NCI-H524 (cell line): ENCODE measurements around the gene ORAI2.
"Not testable (repeated sequence)": the region's sequence is repeated elsewhere in the genome, so short reads cannot be mapped to it uniquely, and the experiment has no call there.

ENCODE experiments used
- DNase-seq, 2 experiments: peaks; one replicate each; lab custom pipeline; 2025; lab: John Stamatoyannopoulos, UW

Gene ORAI2

DNA sequence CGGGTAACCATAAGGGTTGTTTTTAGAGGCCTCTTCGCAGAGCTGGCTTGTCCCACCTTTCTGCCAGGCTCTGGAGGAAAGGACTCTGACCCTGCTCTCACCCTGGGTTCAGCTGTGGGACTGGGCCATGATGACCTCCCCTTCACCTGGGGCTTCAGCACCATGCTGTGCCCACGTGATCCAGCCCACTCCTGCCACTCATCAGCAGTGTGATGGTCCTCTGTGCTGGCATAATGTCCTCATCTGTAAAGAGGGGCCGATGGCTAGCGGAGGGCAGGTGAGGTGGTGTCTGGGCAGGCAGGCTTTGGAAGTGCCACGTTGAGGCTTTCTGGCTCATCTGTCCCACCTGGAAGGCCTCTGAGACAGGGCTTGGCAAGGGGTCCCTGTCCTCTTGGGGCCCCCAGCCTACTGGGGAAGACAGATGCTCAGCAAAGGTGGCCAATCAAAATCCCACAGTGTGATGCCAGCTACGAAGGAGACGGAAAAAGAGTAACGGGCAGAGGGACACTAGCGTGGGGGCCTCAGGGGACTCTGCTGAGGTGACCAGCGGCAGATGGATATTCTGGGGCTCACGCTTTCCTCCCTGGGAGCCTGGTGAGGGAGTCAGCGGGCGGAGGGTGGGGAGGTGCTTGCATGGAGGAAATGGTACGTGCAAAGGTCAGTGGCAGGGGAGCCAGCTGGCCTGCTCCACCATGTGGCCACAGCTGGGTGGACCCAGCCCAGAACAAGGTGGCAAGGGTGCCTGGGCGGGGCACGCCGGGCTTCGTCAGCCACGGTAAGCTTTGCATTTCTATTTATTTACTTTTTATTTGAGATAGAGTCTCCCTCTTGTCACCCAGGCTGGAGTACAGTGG lies 36.8 kb downstream of the ORAI2 start:
- no peak for DNase-seq

DNA sequence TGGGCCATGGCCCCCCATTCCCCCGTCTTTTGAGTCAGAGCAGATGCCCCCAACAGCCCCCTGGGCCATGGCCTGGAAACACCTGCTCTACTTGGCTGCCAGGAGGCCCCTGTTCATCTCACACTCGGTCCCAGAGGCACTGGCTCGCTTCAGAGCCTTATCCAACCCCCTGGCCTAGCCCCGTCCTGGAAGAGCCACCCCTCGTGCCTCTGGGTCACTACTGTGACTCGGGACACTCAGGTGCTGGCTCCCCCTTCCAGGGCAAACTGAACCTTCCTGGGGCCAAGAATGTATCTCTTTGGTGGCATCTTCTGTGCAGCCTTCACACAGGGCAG lies 38.4 kb downstream of the ORAI2 start:
- no peak for DNase-seq

- DNase-seq: no peak
Measured at GRCh38 chr7:102472126-102473041, 39.0 kb downstream of the ORAI2 start.

DNA sequence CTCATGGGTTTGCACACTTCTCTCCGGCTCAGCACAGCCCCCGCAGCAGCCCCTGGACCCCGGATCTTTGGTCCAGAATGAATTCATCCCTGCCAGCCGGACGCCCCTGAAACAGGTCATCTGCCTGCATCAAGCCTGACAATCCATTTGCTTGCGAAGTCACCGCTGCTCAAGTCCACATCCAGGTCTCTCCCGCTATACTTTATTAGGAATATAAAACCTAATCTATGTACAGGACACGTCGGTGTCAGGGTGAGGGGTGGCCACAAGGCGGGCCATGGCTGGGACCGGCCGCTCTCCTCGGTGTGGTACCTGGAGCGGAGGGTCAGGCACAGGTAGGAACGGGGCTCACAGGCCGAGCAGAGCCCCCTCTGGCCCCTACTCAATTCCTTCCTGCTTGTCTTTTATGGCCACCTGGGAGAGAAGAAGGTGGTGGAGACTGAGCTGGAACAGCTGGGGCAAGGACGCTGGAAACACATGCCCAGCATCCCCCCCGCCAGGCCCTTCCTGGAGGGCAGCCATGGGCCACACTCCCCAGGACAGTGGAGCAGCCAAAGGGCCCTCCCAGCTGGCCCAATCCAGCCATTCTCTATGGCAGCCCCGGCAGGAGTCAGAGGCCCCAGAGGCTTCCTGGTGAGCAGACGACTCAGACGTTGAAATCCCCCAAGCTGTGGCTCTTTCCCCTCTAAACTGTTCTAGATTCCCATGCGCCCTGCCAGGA lies 40.1 kb downstream of the ORAI2 start:
- no peak for DNase-seq

GRCh38 chr7:102474116-102474515 lies 40.7 kb downstream of the ORAI2 start:
- not testable (repeated sequence) for DNase-seq

GRCh38 chr7:102474736-102475435 lies 41.5 kb downstream of the ORAI2 start:
- DNase-seq: not testable (repeated sequence)

GRCh38 chr7:102478314-102479208 lies 45.2 kb downstream of the ORAI2 start, which contains the start of gene POLR2J:
POLR2J (minus strand) TSS chr7:102478922; CDS start chr7:102478860, 62 bp downstream.
- DNase-seq: not testable (repeated sequence)

DNA sequence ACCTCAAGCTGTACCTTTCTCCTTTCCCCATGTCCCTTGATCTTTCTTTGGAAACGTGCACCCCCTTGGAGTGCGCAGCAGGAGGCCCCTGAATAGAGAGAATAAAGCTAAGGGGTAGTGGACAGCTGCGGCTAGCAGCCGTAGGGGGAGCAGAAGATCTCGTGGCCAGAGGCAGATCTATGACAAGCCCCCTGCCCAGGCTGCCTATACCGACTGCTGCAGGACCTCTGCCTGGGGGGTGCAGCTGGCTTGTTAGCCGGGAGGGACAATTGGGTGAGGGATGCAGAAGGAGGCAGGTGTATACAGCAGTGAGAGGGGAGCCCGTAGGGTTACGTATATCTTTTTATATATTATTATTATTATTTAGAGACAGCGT lies 45.8 kb downstream of the ORAI2 start:
- DNase-seq: not testable (repeated sequence)

GRCh38 chr7:102479982-102480637 lies 46.7 kb downstream of the ORAI2 start:
- not testable (repeated sequence) for DNase-seq

GRCh38 chr7:102481962-102482361 lies 48.6 kb downstream of the ORAI2 start:
- not testable (repeated sequence) for DNase-seq

- DNase-seq: not testable (repeated sequence)
Measured at GRCh38 chr7:102484317-102484716, 50.9 kb downstream of the ORAI2 start.

- DNase-seq: not testable (repeated sequence)
Measured at GRCh38 chr7:102490529-102491075, 57.2 kb downstream of the ORAI2 start.

- DNase-seq: not testable (repeated sequence)
Measured at GRCh38 chr7:102493220-102493935, 60.0 kb downstream of the ORAI2 start.

GRCh38 chr7:102494026-102494425 lies 60.7 kb downstream of the ORAI2 start:
- DNase-seq: not testable (repeated sequence)

GRCh38 chr7:102494473-102495149 lies 61.2 kb downstream of the ORAI2 start:
- not testable (repeated sequence) for DNase-seq

GRCh38 chr7:102496861-102497260 lies 63.5 kb downstream of the ORAI2 start:
- DNase-seq: not testable (repeated sequence)

GRCh38 chr7:102497308-102497707 lies 63.9 kb downstream of the ORAI2 start:
- DNase-seq: not testable (repeated sequence)

- DNase-seq: not testable (repeated sequence)
Measured at GRCh38 chr7:102498321-102498720, 64.9 kb downstream of the ORAI2 start.
